ENCODE measurements around the gene GNGT1. TPM values are rescaled to one million over a fixed set of nuclear protein-coding genes. Genes with fewer than 3 reads are reported as not detected.
A peak's percentile ranks its signal among the peaks of the same experiment; 100 is the strongest.

The GNGT1 gene
- total RNA-seq, 1 donor = not detected

DNA sequence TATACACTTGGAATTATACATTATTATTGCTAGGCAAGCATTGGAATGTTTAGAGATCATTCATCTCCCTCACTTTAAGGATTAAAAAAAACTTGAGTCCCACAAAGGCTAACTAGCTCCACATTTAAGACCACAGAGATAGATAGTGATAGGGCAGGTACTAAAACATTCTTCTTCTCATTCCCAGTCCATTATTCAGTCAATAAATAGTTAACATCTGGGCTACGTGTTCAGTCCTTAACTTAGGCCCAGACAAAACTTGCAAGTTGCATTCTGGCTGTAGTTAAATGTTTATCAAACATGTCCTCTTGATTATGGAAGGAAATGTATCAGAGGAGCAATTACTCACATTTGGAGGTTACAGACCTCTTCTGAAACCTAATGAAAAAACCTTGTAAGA lies 17.6 kb downstream of the GNGT1 start:
- TF ChIP-seq, protein P1, sequence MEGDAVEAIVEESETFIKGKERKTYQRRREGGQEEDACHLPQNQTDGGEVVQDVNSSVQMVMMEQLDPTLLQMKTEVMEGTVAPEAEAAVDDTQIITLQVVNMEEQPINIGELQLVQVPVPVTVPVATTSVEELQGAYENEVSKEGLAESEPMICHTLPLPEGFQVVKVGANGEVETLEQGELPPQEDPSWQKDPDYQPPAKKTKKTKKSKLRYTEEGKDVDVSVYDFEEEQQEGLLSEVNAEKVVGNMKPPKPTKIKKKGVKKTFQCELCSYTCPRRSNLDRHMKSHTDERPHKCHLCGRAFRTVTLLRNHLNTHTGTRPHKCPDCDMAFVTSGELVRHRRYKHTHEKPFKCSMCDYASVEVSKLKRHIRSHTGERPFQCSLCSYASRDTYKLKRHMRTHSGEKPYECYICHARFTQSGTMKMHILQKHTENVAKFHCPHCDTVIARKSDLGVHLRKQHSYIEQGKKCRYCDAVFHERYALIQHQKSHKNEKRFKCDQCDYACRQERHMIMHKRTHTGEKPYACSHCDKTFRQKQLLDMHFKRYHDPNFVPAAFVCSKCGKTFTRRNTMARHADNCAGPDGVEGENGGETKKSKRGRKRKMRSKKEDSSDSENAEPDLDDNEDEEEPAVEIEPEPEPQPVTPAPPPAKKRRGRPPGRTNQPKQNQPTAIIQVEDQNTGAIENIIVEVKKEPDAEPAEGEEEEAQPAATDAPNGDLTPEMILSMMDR (IDR thresholded peaks at IDR 0.05; ENCODE audit: extremely low read depth, low read depth, low read length) = no peak
- Histone ChIP-seq H3K79me2 (ENCODE audit: insufficient read depth, low read length) (peaks cover 44% of the 10 kb centered on the region), H3K27ac (ENCODE audit: low read depth, low read length) (peak overlapping the region; percentile 91), H3K36me3 (ENCODE audit: insufficient read depth, low read length) (peaks cover 11% of the 10 kb centered on the region), H4K20me1 (ENCODE audit: insufficient read depth, low read length) (no peaks in the 10 kb centered on the region), H3K4me3 (ENCODE audit: insufficient read depth, low read length) (peak overlapping the region; percentile 83), H3K9me3 (ENCODE audit: low read depth, low read length) (no peaks in the 10 kb centered on the region), H3K4me2 (ENCODE audit: insufficient read depth, low read length) (peak overlapping the region; percentile 91), H3K27me3 (ENCODE audit: insufficient read depth, low read length) (no peaks in the 10 kb centered on the region), H3K4me1 (ENCODE audit: insufficient read depth, low read length) (peaks cover 21% of the 10 kb centered on the region), H2AFZ (ENCODE audit: low read length) (no peak overlapping the region)
- no peak for DNase-seq (ENCODE audit: insufficient read length, low spot score, missing footprints)

DNA sequence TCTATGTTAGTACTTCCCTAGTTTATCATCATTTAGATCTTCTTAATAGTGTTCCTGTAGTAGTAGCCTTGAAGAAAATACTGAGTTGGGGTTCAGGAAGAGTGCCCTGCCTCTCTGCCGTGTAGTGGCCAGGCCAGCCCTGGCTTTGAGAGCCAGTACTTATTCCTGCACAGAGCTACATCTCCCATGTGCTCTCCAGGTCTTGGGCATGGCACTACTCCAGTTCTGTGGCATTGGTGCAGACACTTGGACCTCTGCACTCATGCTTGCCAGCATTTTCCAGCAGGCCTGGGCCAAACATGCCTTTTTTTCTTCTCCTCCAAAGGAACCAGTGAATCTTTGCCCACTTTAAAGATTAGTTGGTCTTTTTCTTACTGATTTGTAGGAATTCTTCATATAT lies 20.4 kb downstream of the GNGT1 start:
- no peak overlapping the region for H3K4me3 ChIP-seq (ENCODE audit: insufficient read depth, low read length)

DNA sequence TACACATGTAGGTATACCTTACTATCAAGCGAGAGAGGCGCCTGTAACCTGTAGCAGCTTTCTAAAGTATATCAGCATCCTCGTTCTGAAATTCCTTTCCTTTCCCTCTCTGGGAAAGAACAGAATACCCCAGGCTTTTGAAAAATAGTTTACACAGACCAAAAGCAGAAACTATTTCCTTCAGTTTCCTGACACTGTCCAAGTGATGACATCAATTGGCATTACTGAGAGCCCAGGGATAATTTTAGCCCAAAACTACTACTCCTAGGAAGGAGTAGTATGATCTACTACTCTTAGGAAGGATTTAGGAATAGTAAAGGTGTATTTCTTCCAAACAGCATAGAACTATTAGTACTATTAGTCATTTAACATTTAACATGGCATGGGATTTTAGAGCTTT lies 21.2 kb downstream of the GNGT1 start:
- no peak for DNase-seq (ENCODE audit: insufficient read length, low spot score, missing footprints)
- Histone ChIP-seq H3K4me2 (ENCODE audit: insufficient read depth, low read length) (no peak overlapping the region), H3K36me3 (ENCODE audit: insufficient read depth, low read length) (peaks cover 11% of the 10 kb centered on the region), H3K27me3 (ENCODE audit: insufficient read depth, low read length) (no peaks in the 10 kb centered on the region), H3K27ac (ENCODE audit: low read depth, low read length) (no peak overlapping the region), H3K79me2 (ENCODE audit: insufficient read depth, low read length) (peaks cover 25% of the 10 kb centered on the region), H3K4me3 (ENCODE audit: insufficient read depth, low read length) (no peak overlapping the region), H3K9me3 (ENCODE audit: low read depth, low read length) (no peaks in the 10 kb centered on the region), H3K4me1 (ENCODE audit: insufficient read depth, low read length) (peaks cover 10% of the 10 kb centered on the region), H2AFZ (ENCODE audit: low read length) (no peak overlapping the region), H4K20me1 (ENCODE audit: insufficient read depth, low read length) (no peaks in the 10 kb centered on the region)
- TF ChIP-seq, protein P1 (IDR thresholded peaks at IDR 0.05; ENCODE audit: extremely low read depth, low read depth, low read length) = no peak

More for the DNA sequence above, 20.4 kb downstream of the GNGT1 start:
- Histone ChIP-seq H3K79me2 (ENCODE audit: insufficient read depth, low read length) (peaks cover 33% of the 10 kb centered on the region), H4K20me1 (ENCODE audit: insufficient read depth, low read length) (no peaks in the 10 kb centered on the region), H3K27ac (ENCODE audit: low read depth, low read length) (no peak overlapping the region), H3K4me2 (ENCODE audit: insufficient read depth, low read length) (no peak overlapping the region), H3K4me1 (ENCODE audit: insufficient read depth, low read length) (peaks cover 10% of the 10 kb centered on the region), H3K9me3 (ENCODE audit: low read depth, low read length) (no peaks in the 10 kb centered on the region), H3K27me3 (ENCODE audit: insufficient read depth, low read length) (no peaks in the 10 kb centered on the region), H3K36me3 (ENCODE audit: insufficient read depth, low read length) (peaks cover 11% of the 10 kb centered on the region), H2AFZ (ENCODE audit: low read length) (no peak overlapping the region)
- TF ChIP-seq, protein P1 (IDR thresholded peaks at IDR 0.05; ENCODE audit: extremely low read depth, low read depth, low read length) = no peak
- DNase-seq (ENCODE audit: insufficient read length, low spot score, missing footprints) = no peak

DNA sequence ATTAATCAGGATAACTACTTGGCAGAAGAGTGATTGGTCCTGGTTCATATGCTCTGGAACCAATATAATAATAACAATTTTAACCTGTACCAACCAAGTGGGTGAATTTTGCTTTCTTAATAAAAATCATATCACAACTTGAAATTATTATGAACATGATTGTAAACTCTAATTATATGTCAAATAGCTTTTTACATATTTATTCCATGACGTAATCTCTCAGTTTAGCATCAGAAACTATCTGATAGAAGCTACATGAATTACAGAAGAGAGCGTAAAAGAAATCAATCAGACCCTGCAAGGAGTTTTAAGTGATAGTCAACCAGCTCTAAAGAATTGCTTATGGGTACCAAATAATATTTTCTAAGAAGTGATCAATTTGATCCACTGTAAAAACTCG lies 25.3 kb downstream of the GNGT1 start:
- Histone ChIP-seq H3K27ac (ENCODE audit: low read depth, low read length) (no peak overlapping the region), H3K9me3 (ENCODE audit: low read depth, low read length) (no peaks in the 10 kb centered on the region), H3K4me1 (ENCODE audit: insufficient read depth, low read length) (no peaks in the 10 kb centered on the region), H3K27me3 (ENCODE audit: insufficient read depth, low read length) (no peaks in the 10 kb centered on the region), H4K20me1 (ENCODE audit: insufficient read depth, low read length) (no peaks in the 10 kb centered on the region), H2AFZ (ENCODE audit: low read length) (no peak overlapping the region), H3K79me2 (ENCODE audit: insufficient read depth, low read length) (no peaks in the 10 kb centered on the region), H3K4me2 (ENCODE audit: insufficient read depth, low read length) (no peak overlapping the region), H3K4me3 (ENCODE audit: insufficient read depth, low read length) (no peak overlapping the region), H3K36me3 (ENCODE audit: insufficient read depth, low read length) (peaks cover 5% of the 10 kb centered on the region)
- TF ChIP-seq, protein P1 (IDR thresholded peaks at IDR 0.05; ENCODE audit: extremely low read depth, low read depth, low read length) = no peak
- no peak for DNase-seq (ENCODE audit: insufficient read length, low spot score, missing footprints)

Data from osteoblast (primary cell).